HG03457 (cell line): ENCODE data around the gene CARD8.

Source experiments
- ATAC-seq: cut with Tn5 transposase; IDR thresholded peaks from one replicate; pipeline ENCODE4 v1.9.1; 2021; ENCODE audit warnings: moderate number of reproducible peaks; ENCODE audit not compliant: unreplicated experiment

CARD8 gene

DNA sequence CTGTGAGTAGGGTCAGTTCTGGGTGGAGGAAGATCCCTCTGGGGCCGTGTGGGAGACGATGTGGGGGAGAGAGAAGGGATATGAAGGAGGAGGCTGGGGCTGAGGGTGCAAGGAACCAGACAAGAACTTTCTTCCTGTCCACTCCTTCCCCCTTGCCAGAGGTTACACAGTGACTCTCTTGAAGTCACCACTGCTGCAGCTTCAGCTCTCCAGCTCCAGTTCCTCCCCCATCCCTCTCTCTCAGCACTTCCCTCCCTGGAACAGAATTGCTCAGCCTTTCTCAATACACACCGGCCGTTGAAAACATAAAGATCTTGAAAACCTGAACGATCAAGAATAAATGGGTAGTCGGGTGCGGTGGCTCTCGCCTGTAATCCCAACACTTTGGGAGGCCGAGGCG is 80.1 kb downstream of the CARD8 start:
- no peak for ATAC-seq

DNA sequence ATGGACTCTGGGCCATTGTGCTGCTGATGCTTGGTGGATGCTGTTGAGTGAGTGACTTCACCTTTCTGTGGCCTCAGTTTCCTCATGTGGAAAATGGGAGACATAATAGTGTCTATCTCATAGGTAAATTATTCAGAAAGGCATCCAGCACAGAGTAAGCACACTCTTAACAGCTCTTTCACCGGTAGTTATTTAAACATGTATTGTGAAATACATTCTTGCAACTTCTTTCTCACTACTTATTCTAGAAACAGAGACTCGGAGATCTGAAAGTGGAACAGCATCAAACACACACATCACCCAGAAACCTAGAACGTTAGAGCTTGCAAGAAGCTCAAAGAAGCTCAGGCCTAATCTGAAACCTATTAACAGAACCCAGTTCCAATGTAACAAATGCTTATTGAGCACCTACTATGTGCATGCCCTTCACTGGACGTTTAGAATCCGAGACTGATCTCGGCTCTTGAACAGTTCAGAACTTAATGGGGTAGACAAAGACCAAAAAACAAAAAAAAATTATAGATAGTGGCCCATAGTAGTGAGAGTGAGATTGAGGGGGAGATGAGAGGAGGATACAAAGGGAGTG is 81.2 kb downstream of the CARD8 start:
- ATAC-seq = no peak

DNA sequence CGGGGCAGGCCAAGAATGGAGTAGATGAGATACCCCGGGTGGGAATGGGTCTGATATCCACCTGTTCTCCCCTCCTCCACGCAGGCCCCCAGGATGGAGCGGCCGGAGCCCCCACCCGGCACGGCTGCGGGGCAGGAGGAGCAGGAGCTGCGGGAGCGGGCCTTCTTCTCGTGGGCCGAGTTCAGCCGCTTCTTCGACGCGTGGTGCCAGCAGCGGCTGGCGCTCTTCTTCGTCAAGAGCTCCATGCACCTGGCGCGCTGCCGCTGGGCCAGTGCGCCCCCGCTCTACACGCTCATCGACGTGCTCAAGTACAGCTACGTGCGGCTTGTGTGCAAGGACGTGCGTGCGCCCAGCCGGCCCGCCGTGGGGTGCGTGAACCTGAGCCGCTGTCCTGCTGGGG is 84.0 kb downstream of the CARD8 start:
- no peak for ATAC-seq

DNA sequence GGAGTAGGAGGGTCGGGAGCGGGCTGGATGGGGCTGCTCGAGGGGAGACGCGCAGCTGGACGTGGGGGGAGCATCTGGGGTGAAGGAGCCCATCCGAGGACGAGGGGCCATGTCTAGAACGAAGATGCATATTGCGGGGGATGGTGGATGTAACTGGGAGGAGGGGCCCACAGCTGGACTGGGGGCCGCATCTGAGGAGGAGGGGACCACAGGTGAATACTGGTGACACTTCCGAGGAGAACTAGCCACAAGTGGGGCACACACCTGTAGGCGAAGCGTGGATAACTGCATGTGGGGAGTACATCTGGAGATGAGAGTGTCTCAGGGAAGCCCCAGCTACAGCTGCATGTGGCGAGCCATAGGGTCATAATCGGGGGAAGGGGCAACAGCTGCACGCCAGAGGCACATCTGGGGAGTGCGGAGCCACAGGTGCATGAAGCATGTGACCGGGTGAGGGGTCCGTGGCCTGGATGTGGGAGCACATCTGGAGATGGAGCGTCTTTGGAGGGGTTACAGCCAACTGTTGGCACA is 84.8 kb downstream of the CARD8 start:
- peak; percentile 5 for ATAC-seq

GRCh38 chr19:48169939-48170803 is 85.5 kb downstream of the CARD8 start, which contains the start of the genes LIG1 and ZSWIM9:
Gene LIG1, minus strand, starts transcription at chr19:48170344. Its CDS starts 4,778 bp downstream, at chr19:48165566.
Gene ZSWIM9, plus strand, starts transcription at chr19:48170680. Its CDS starts 1,123 bp downstream, at chr19:48171803.
- peak; percentile 55 for ATAC-seq

DNA sequence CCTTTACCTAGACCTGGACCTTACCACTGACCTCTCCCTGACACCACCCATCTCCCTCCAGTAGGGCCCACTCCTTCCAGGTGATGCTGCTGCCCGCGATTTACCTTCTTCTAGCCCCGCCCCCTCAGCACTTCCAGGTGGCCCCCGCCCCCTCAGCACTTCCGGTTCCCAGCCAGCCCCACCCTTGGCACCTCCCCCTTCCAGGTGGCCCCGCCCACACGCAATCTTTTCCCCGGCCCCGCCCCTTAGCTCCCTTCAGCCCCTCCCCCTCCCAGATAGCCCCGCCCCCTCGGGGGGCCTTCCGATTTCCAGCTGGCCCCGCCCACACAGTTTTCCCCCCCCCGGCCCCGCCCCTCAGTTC is 86.2 kb downstream of the CARD8 start:
- ATAC-seq = peak; percentile 21

DNA sequence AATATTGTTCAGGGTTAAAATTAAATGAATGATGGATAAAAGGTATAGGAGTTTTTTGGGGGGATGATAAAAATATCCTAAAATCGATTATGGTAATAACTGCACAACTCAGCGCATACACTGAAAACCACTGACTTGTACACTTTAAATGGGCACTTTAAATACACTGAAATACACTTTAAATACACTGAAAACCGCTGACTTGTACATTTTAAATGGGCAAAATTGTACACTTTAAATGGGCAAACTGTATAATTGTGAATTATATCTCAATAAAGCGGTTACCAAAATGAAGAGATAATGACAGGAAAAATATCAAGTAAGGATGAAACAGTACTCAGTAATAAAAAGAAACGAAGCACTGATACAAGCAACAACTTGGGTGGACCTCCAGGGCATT is 87.0 kb downstream of the CARD8 start:
- no peak for ATAC-seq

DNA sequence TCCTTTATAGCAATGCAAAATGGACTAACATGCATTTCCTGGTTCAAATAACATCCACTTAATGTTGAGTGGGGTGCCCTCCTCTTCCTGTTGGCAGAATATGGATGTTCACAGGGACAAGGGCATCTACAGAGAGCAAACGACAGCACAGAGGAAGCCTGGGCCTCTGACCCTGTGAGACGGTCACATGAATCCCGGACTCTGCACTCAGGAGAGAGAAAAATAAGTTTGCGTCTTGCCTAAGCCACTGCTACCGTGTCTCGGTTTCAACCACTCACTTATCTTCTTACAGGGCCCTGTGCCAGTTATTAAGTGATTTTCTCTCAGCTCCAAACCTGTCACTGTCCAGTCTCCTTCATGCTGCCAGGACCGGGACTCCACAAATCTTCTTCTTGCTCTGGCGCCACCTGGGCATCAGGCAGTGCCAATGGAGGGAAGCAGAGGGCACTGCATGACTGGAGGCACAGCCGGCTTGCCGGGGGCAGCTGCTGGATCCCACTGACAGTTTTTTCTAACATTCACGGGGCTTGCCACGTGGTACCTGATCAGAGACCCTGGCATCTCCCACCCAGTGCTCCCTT is 97.4 kb downstream of the CARD8 start:
- no peak for ATAC-seq
